Astrocyte of the cerebellum (primary cell): ENCODE results near the gene RNU7-1.

Experiments
- DNase-seq: peaks from one replicate; pipeline ENCODE4 v3.0.0-alpha.2; 2011; ENCODE audit warnings: low read depth
- H3K4me3 ChIP-seq: 2 replicates; pipeline ENCODE4 v1.5.1; 2011; ENCODE audit warnings: mild to moderate bottlenecking, low read depth, low read length, moderate library complexity
- CTCF ChIP-seq: IDR thresholded peaks from 2 replicates; pipeline ENCODE4 v1.5.1; 2012; ENCODE audit warnings: low read length, low read depth, moderate library complexity, mild to moderate bottlenecking; ENCODE audit errors: missing control alignments
- in situ Hi-C: cut with HindIII; loops from 2 replicates; pipeline ENCODE4 v1.10.0; 2017; ENCODE audit warnings: low sequenced_read_pairs

The RNU7-1 gene

GRCh38 chr12:6927379-6928021, 16.1 kb upstream of the RNU7-1 start, which contains the start of gene ATN1:
TSS of gene ATN1 (plus strand) at chr12:6927959. CDS start at chr12:6934002, 6,043 bp downstream.
- no peak for TF ChIP-seq CTCF
- H3K4me3 ChIP-seq = peak within 1 kb of the TSS; percentile 96
- in situ Hi-C loops = no loop called here
- DNase-seq = no peak

- no peak for DNase-seq
- in situ Hi-C loops = no loop called here
- H3K4me3 ChIP-seq = peak overlapping the region; percentile 96
- TF ChIP-seq CTCF = no peak
Measured at GRCh38 chr12:6928022-6928702, 15.5 kb upstream of the RNU7-1 start.

DNA sequence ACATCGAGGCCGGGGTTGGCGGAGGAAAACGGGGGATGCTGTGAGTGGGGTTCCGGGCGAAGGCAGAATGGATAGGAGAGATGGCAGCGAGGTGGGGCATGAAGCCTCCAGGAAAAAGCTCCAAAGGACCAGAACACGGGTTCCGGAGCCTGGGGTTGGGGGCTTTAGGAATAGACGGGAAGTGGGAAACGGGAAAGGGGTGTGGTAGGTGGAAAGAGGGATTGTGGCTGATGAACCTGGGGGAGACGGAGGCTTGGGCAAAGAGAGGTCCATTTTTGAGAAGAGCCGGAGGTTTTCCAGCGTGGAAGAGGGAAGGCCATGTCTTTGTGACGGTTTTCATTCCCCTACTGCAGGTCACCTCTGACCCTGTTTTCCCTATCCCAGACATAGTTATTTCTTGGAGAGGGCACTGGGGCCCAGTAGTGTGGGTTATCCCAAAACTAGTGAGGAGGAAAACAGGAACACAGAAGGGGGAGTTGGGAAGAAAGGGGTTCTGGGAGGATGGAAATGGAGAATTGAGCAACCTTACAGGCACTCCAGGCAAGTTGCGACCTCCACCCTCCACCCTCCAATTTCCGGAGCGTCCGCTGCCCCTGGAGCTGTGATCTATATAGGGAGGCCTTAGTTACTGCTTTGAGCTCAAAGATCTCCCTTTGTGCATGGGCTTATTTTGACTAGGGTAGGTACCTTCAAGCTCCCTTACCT, 14.8 kb upstream of the RNU7-1 start:
- DNase-seq = no peak
- peak overlapping the region; percentile 96 for H3K4me3 ChIP-seq
- TF ChIP-seq CTCF = no peak
- in situ Hi-C loops = no loop called here

DNA sequence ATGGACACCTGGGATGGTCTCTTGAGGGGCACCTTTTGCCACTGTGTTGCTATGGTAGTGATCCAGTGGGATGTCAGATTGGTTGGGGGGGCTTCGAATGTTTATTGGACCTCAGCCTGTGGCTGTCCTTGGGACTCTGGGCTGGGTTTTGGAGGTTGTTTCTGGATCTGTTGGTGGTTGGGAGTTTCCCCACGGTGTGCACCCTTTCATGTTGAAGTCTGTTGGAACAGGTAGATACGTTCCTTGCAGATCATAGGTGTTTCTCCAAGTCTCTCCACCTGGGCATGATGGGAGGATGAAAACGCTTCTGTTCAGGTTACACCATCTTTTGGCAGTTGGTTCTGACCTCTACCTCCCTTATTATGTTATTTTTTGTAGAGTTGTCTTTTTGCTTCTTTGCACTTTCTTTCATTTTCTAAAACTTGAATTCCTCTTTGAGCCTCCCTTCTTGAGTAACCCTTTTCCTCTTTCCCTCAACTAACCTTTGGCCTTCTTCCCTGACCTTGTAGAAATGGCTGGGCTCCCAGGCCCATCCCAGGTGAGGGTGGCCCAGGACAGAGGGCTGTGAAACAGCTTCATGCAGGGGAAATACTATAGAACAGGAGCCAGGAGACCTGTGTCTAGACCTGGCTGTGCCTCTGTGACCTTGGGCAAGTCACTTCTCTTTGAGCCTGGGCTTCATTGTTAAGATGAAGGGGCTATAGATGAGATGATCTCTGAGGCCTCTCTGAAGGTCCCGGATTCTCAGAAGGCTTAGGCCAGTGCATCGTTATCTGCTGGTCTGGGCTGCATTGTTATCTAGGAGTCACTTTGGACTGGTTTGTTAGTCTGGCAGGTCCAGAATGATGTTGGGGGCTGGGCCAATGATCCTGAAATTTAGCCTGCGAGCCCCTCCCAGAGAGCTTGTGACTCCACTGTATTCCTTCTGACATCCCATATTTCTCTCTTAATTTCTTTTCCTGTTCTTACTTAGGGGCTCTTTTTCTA, 13.9 kb upstream of the RNU7-1 start:
- no peak for TF ChIP-seq CTCF
- no peak for DNase-seq
- in situ Hi-C loops = no loop called here
- peak overlapping the region; percentile 96 for H3K4me3 ChIP-seq

DNA sequence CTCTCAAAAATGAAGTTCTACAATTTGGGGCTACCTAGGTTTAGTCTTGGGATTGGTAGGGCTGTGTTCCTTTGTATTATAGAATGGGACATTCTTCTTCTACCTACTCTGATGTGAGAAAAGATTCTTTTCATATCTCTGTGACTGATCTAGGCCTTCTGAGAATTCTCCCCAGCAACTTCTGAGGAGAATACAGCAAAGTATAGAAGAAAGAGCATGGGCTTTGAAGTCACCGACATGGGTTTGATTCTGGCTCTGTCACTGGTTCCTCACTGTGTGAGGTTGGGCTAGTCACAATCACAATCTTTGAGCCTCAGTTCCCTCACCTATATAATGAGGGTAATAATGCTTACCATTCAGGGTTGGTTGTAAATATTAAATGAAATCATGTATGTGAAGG, 10.8 kb upstream of the RNU7-1 start:
- in situ Hi-C loops = no loop called here
- TF ChIP-seq CTCF = no peak
- DNase-seq = no peak
- H3K4me3 ChIP-seq = no peak overlapping the region

GRCh38 chr12:6934110-6934509, 9.5 kb upstream of the RNU7-1 start:
- in situ Hi-C loops = no loop called here
- no peak for TF ChIP-seq CTCF
- no peak overlapping the region for H3K4me3 ChIP-seq
- DNase-seq = no peak
